Measurements from ENCODE around the gene SRRM1.
"Not testable (repeated sequence)": the region's sequence is repeated elsewhere in the genome, so short reads cannot be mapped to it uniquely, and the experiment has no call there.

The SRRM1 gene

GRCh38 chr1:24704411-24705259 is 61.5 kb downstream of the SRRM1 start:
- peak; percentile 98 for DNase-seq (ENCODE audit: low read depth)
- H3K4me3 ChIP-seq (ENCODE audit: control insufficient read depth, low read depth, low read length), result no peak overlapping the region

GRCh38 chr1:24705260-24706073 is 62.4 kb downstream of the SRRM1 start:
- DNase-seq (ENCODE audit: low read depth), result peak; percentile 92
- no peak overlapping the region for H3K4me3 ChIP-seq (ENCODE audit: control insufficient read depth, low read depth, low read length)
- no peak for TF ChIP-seq CTCF (conservative IDR thresholded peaks at IDR 0.05; ENCODE audit: control insufficient read depth, insufficient read depth, low read depth, low read length)

More at GRCh38 chr1:24704411-24705259, 61.5 kb downstream of the SRRM1 start:
- TF ChIP-seq CTCF (conservative IDR thresholded peaks at IDR 0.05; ENCODE audit: control insufficient read depth, insufficient read depth, low read depth, low read length), result no peak

GRCh38 chr1:24706074-24706389 is 62.9 kb downstream of the SRRM1 start:
- not testable (repeated sequence) for H3K4me3 ChIP-seq (ENCODE audit: control insufficient read depth, low read depth, low read length); DNase-seq (ENCODE audit: low read depth)

- no peak overlapping the region for H3K4me3 ChIP-seq (ENCODE audit: control insufficient read depth, low read depth, low read length)
- DNase-seq (ENCODE audit: low read depth), result peak; percentile 77
- TF ChIP-seq CTCF (conservative IDR thresholded peaks at IDR 0.05; ENCODE audit: control insufficient read depth, insufficient read depth, low read depth, low read length), result no peak
These were observed 64.6 kb downstream of the SRRM1 start for GRCh38 chr1:24707687-24708086.

- no peak for TF ChIP-seq CTCF (conservative IDR thresholded peaks at IDR 0.05; ENCODE audit: control insufficient read depth, insufficient read depth, low read depth, low read length)
- H3K4me3 ChIP-seq (ENCODE audit: control insufficient read depth, low read depth, low read length), result no peak overlapping the region
- DNase-seq (ENCODE audit: low read depth), result no peak
These were observed 65.8 kb downstream of the SRRM1 start for GRCh38 chr1:24708938-24709337.

GRCh38 chr1:24709791-24710441 is 66.8 kb downstream of the SRRM1 start:
- no peak overlapping the region for H3K4me3 ChIP-seq (ENCODE audit: control insufficient read depth, low read depth, low read length)
- no peak for TF ChIP-seq CTCF (conservative IDR thresholded peaks at IDR 0.05; ENCODE audit: control insufficient read depth, insufficient read depth, low read depth, low read length)
- DNase-seq (ENCODE audit: low read depth), result no peak

- no peak overlapping the region for H3K4me3 ChIP-seq (ENCODE audit: control insufficient read depth, low read depth, low read length)
- TF ChIP-seq CTCF (conservative IDR thresholded peaks at IDR 0.05; ENCODE audit: control insufficient read depth, insufficient read depth, low read depth, low read length), result no peak
- no peak for DNase-seq (ENCODE audit: low read depth)
These were observed 68.2 kb downstream of the SRRM1 start for GRCh38 chr1:24711329-24711728.
